GM12892 (cell line): ENCODE results near the gene MGAT5.

Experiments
- DNase-seq: peaks from one replicate; pipeline ENCODE4 v3.0.0; 2011; ENCODE audit not compliant: insufficient read length
- FAIRE-seq: peaks from 2 replicates; lab custom pipeline; 2011; peaks lifted over from hg19 to GRCh38; lab: Jason Lieb, UNC
- POLR2A ChIP-seq: IDR thresholded peaks from 2 replicates; pipeline ENCODE4 v1.6.1; 2011; ENCODE audit warnings: low read depth, low read length, control low read depth
- POLR2AphosphoS5 ChIP-seq: IDR thresholded peaks from 2 replicates; pipeline ENCODE4 v1.6.1; 2011; ENCODE audit warnings: low read depth, low read length, control low read depth
- TAF1 ChIP-seq: IDR thresholded peaks from 2 replicates; pipeline ENCODE4 v1.6.1; 2011; ENCODE audit warnings: low read depth, mild to moderate bottlenecking, control low read depth, low read length, borderline replicate concordance

MGAT5 gene

DNA sequence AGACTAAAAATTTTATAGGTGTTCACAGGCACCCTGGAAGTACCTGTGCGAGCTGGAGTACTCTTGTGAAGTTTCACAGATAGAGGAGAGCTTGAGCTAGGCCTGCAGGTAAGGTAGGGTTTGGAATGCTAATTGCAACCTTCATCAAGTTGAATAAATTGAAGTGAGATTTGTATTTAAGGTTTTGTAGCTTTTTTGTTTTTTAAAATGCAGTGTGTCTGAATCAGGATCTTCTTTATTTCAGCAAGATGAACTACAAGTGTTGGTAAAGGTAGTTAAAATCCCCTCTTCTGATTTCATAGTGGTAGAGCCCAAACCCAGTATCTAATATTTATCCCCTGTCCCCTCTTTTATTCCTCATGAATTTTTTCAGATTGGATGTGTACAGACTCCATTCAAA, 45.5 kb downstream of the MGAT5 start:
- DNase-seq (no peak), FAIRE-seq (no peak)
- TF ChIP-seq POLR2A (no peak), POLR2AphosphoS5 (no peak), TAF1 (no peak)

DNA sequence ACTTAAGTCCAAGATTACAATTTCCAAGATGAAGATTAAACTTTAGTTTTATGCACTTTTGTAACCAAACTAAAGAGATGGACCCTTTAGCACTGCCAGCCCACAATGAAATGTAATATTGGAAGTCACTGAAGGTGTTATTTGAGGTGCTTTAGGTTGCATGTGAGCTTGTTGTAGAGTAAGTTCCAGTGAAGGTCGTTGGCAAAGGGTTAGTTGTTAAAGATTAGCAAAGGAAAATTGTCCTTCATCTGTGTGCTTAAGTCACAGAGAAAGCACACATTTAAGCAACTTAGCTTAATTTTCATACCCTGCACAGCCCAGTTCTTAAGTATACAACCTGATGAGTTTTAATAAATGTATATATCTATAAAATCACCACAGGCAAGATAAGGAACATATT, 46.7 kb downstream of the MGAT5 start:
- DNase-seq (no peak), FAIRE-seq (no peak)
- TF ChIP-seq POLR2AphosphoS5, result no peak
- TF ChIP-seq POLR2A, result no peak
- no peak for TF ChIP-seq TAF1

DNA sequence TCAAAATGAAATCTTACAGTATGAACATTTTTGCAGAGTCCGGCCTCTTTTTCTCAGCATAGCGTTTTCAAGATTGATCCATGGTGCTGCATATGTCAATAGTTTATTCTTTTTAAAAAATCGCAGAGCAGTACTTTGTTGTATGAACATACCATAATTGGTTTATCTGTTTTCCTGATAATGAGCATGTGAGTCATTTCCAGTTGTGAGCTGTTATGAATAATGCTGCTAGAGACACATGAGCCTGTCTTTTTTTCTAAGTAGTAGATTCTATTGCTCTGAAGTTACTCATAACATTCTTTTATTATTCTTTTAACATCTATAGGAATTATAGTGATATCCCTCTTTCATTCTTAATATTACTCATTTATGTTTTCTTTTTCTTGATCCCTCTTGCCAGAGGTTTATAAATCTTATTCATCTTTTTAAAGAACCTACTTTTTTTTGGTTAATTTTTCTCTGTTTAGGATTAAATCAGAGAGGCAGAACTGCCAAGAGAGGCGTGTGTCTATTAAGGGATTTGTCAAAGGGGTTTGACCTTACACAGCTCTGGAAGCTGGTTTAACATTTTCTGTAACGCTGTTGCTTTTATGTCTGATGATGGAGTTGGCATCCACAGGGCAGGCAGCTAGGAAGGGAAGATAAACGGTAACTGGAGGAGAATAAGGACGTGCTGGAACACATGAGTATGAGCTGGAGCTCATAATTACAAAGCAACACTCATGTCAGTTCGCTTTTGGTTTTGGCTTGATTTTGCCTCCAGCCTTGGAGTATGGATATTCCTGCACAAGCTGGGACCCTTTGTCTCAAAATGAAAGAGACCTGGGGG, 47.4 kb downstream of the MGAT5 start:
- no peak for DNase-seq
- TF ChIP-seq POLR2AphosphoS5 (no peak), POLR2A (no peak), TAF1 (no peak)
- no peak for FAIRE-seq

DNA sequence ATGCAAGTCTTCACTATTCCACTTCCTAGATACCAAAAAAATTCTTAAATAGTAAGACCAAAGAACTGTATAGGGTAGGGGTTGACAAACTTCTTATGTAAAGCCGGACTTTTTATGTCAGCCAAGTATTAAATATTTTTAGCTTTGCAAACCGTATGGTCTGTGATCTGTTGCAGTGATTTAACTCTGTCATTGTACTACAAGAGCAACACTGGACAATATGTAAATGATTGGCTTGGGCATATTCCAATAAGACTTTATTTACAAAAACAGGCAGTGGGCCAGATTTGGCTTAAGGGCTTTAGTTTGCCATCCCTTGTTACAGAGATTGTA, 48.0 kb downstream of the MGAT5 start:
- TF ChIP-seq TAF1 (no peak), POLR2A (no peak), POLR2AphosphoS5 (no peak)
- FAIRE-seq, result peak; percentile 44
- no peak for DNase-seq

DNA sequence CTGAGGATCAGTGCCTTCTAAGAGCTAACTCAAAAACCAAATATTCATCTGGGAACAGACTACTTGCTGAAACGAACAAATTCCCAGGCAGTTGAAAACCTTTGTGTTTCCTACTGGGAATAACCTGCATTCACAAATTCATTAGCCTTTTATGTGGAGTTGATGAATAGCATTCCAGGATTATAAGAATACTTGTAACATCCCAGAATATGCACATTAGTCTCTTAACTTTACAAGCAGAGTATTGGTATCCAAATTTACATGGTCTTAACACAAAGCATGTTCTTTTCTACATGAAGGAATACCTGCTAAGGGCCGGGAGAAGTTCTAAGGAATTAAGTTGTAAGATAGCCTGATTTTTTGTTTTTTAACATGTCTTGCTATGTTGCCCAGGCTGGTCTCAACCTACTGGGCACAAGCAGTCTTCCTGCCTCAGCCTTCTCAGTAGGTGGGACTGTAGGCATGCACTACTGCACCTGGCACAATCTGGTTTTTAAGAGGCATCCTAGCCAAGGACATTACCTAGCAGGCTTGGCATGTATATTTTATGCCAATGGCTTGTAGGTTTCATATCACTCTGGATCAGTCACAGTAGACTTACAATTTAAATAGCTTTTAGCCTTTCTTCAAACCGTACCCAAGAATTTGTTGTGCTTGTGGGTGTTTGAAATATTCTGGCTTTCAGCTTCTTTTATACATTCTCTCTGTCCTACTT, 50.7 kb downstream of the MGAT5 start:
- FAIRE-seq, result no peak

DNA sequence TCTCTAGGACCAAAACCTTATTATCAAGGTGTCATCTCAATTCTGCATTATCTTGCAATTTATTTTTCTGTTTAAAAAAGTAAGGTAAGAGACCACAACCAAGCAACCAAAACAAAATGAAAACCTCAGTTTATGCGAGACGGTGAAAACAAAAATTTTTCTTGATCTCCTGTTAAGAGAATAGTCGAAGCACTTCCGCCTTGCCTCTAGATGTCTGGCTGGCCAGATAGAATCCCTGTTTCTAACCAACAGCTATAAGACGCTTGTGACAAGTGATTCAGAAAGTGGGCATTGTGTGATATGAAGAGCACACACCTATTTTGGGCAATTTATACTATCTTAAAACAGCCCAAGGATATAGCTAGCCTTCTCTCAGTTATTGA, 51.2 kb downstream of the MGAT5 start:
- no peak for FAIRE-seq
- TF ChIP-seq TAF1 (no peak), POLR2AphosphoS5 (no peak), POLR2A (no peak)
- no peak for DNase-seq

More for the DNA sequence above, 50.7 kb downstream of the MGAT5 start:
- no peak for DNase-seq
- TF ChIP-seq POLR2A, result no peak
- no peak for TF ChIP-seq TAF1
- no peak for TF ChIP-seq POLR2AphosphoS5

DNA sequence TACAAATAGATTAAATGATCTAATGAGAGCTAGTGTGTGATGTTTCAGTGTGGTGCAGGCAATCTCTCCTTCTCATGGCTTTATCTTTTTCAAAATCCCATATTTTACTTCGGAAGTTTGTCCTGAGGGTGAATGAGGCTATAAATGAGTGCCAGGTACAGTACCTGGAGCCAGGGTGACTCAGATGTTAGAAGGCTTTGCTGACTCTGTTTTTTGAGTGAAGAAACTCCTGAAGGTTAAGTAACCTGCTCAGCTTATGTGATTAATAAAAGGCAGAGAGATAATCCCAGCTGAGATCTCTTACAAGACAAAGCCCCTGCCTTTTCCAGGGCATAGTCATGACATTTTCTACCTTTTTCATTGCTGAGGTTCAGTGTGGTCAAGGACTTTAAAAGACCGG, 52.6 kb downstream of the MGAT5 start:
- no peak for DNase-seq
- TF ChIP-seq TAF1 (no peak), POLR2A (no peak), POLR2AphosphoS5 (no peak)
- FAIRE-seq, result no peak

DNA sequence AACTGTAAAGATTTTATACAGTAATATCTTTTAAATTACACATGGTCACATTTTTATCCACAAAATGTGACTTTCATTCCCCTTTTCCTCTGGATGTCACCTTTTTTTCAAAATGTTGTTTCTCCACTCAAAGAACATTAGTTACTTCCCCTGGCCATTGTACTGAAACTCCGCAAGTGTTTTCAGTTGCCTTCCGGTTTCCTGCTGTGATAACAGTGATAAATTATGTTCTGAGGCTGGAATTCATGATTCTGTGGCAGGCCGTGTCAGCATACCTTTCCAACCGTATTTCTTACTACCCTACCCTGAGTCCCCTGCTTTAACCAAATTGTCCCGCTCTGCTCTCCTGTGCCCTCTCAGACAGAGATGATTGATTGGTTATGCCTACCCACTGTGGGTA, 53.5 kb downstream of the MGAT5 start:
- FAIRE-seq (no peak), DNase-seq (no peak)
- TF ChIP-seq POLR2AphosphoS5 (no peak), POLR2A (no peak), TAF1 (no peak)

DNA sequence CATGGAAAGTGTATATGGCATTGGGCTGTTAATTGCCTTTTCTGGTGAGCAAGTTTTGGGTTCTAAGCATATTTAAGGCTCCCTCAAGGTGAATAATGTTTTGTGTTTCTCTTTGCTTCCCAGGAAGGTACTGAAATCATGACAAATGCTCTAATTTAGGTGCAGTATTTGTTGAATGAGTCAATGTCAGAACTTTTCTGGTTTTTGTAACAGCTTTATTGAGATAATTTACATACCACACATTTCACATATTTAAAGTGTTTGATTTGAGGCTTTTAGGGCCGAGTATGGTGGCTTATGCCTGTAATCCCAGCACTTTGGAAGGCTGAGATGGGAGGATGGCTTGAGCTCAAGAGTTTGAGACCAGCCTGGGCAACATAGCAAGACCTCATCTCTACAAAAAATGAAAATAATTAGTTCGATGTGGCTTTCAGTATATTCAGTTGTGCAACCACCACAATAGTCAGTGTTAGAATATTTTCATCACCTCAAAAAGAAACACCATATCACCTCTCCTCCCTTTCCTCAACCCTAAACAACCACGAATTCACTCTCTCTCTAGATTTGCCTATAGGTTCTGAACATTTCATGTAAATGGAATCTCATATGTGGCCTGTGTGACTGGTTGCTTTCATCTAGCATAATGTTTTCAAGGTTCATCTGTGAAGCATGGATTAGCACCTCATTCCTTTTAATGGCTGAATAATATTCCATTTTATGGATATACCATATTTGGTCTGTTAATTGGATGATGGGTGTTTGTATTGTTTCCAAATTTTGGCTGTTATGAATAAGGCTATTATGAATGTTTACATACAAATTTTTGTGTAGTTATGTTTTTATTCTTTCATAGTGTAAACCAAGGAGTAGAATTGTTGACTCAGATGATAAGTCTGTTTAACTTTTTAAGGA, 54.9 kb downstream of the MGAT5 start:
- TF ChIP-seq POLR2A (no peak), TAF1 (no peak), POLR2AphosphoS5 (no peak)
- no peak for FAIRE-seq
- no peak for DNase-seq

DNA sequence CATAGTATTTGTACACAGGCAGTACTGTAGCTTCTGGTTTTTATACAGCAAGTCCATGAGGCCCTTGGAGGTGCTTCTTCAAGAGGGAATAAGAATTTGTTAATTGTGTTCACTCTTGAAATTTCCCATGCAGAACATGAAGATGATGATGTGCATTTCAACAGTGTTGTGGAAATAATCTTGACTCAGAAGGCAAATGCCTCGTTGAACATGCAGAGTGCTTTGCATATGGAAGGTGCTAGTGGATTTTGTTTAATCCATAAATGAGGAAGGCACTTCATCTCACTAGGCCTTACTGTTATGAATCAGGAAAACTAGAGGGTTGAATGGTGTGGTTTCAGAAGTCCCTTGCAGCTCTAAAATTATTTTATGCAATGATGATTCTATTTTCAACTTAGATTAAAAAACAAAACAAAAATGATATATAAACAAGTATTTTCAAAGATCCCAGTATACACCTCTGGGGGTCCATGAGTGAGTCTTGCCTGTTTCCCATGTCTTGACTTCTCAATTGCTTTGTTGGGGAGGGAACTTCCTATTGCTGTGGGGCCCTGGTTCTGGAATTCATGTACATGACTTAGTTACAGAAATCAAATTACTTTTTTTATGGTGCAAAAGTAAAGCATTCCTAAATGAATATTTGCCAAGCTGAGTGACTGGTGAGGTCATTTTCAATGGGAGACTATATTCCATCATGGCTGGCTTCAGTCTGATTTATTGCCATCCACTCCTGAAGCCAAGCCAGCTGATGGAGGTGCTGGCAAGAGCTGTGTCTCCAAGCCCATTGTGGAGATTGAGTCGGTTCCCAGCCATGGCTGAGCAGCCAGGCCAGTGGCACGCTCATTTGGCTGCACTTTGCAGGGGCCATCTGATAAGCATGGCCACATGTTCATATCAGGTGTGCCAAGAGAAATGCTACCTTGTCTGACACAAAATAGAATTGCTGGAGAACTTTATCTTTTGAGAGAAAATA, 56.5 kb downstream of the MGAT5 start:
- FAIRE-seq, result peak; percentile 53
- no peak for TF ChIP-seq POLR2A
- no peak for TF ChIP-seq POLR2AphosphoS5
- TF ChIP-seq TAF1, result no peak
- no peak for DNase-seq

DNA sequence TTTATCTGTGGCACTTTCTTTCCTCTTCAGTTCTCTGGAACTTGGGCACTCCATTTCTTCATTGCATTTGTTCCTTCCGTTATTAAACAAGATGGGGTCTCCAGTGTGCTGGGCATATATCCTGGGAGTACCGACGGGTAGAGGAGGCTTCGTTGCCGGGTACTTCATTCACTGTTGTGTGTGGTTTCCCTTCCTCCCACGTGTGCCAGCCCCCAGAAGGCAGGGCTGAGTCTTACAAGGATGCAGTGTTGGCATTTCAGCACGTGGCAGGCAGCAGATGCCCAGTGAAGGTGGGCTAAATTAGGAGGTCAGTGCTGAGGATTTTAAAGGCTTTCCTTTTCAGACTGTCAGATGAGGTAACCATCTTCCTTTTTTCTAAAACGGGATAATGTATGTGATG, 58.6 kb downstream of the MGAT5 start:
- DNase-seq (no peak), FAIRE-seq (no peak)
- TF ChIP-seq POLR2A (no peak), POLR2AphosphoS5 (no peak), TAF1 (no peak)
